DOHH2 (cell line): Measurements from ENCODE around the gene TAF5L.
"Not testable (repeated sequence)": the region's sequence is repeated elsewhere in the genome, so short reads cannot be mapped to it uniquely, and the experiment has no call there.

Experiments used
- EZH2phosphoT487 ChIP-seq: fragments of 200-600 bp; sonication (generic); IDR thresholded peaks from 2 replicates; pipeline ENCODE4 v1.6.1; 2017; ENCODE audit warnings: borderline replicate concordance, mild to moderate bottlenecking, antibody characterized with exemption, low read length, moderate library complexity, mixed read lengths
- TF ChIP-seq, protein P1 (sequence below): fragments of 200-600 bp; sonication (generic); IDR thresholded peaks from one replicate; pipeline ENCODE4 v1.5.1; 2014; ENCODE audit warnings: antibody characterized with exemption, mild to moderate bottlenecking, low read depth, low read length; ENCODE audit not compliant: poor library complexity, severe bottlenecking

DNA sequence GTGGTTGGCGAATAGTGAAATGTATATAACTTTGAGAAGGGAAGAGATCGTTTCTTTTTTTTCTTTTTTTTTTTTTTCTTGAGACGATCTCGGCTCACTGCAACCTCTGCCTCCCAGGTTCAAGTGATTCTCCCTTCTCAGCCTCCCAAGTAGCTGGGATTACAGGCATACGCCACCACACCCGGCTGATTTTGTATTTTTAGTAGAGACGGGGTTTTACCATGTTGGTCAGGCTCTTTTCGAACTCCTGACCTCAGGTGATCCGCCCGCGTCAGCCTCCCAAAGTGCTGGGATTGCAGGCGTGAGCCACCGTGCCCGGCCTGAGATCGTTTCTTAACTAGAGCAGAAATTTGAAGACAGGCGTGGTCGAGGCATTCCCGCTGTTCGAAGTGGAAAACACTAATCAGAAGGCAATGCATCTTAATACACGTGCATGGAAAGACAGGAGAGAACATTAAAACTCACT is 66.6 kb downstream of the TAF5L start:
- TF ChIP-seq, protein P1, sequence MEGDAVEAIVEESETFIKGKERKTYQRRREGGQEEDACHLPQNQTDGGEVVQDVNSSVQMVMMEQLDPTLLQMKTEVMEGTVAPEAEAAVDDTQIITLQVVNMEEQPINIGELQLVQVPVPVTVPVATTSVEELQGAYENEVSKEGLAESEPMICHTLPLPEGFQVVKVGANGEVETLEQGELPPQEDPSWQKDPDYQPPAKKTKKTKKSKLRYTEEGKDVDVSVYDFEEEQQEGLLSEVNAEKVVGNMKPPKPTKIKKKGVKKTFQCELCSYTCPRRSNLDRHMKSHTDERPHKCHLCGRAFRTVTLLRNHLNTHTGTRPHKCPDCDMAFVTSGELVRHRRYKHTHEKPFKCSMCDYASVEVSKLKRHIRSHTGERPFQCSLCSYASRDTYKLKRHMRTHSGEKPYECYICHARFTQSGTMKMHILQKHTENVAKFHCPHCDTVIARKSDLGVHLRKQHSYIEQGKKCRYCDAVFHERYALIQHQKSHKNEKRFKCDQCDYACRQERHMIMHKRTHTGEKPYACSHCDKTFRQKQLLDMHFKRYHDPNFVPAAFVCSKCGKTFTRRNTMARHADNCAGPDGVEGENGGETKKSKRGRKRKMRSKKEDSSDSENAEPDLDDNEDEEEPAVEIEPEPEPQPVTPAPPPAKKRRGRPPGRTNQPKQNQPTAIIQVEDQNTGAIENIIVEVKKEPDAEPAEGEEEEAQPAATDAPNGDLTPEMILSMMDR = not testable (repeated sequence)
- not testable (repeated sequence) for TF ChIP-seq EZH2phosphoT487
